Measurements from ENCODE around the gene CDHR3. TPM values are rescaled to one million over a fixed set of nuclear protein-coding genes. Genes with fewer than 3 reads are reported as not detected.

The CDHR3 gene
- total RNA-seq, 2 experiments from 2014 or later = 0.42 to 2.8 TPM

DNA sequence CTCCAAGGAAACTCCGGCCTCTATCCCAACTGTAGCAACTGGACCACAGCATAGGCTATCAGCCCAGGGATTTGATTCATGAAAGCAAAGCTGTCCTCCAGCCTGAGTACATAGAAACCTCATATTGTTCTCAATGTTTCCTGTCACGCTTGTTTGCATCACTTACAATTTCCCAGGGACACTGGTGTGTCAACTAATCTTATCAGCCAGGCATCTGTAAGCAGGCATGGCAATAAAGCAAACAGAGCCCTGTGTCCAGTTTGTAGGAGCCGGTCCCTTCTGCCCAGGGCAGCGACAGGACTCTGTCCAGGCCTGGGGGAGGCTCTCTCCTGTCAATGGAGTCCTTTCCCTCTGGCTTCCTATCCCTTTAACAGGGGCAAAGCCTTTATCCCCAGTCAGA, 23.0 kb upstream of the CDHR3 start:
- no peak overlapping the region for H3K27ac ChIP-seq (ENCODE audit: low read depth, low read length, poor library complexity, severe bottlenecking)
- H3K9me3 ChIP-seq (ENCODE audit: low read length) = no peaks in the 10 kb centered on the region
- no peak overlapping the region for H3K4me2 ChIP-seq (ENCODE audit: low read length)
- POLR2A ChIA-PET = no interaction called here
- H3K4me3 ChIP-seq (ENCODE audit: low read depth, low read length, poor library complexity, severe bottlenecking) = no peak overlapping the region
- no peaks in the 10 kb centered on the region for H3K79me2 ChIP-seq (ENCODE audit: insufficient read depth, low read depth, low read length)
- no TSS peak for BruUV-seq (replicated peaks)
- H4K20me1 ChIP-seq (ENCODE audit: insufficient read depth, low read length) = no peaks in the 10 kb centered on the region
- TF ChIP-seq EZH2phosphoT487 (IDR thresholded peaks at IDR 0.05; ENCODE audit: borderline replicate concordance, low read depth, low read length) = no peak
- TF ChIP-seq CTCF (conservative IDR thresholded peaks at IDR 0.05; ENCODE audit: low read length) = no peak
- CTCF ChIA-PET (ENCODE audit: unreplicated experiment) = no interaction called here
- no peaks in the 10 kb centered on the region for H3K36me3 ChIP-seq (ENCODE audit: insufficient read depth, low read length)
- no peak for DNase-seq (ENCODE audit: low spot score)
- H3K4me1 ChIP-seq (ENCODE audit: insufficient read depth, low read length, poor library complexity, severe bottlenecking) = no peaks in the 10 kb centered on the region
- intact Hi-C loops (cut with micrococcal nuclease; ENCODE audit: unreplicated experiment) = no loop called here
- no peak overlapping the region for H2AFZ ChIP-seq (ENCODE audit: low read length)
- H3K9me2 ChIP-seq (ENCODE audit: insufficient read depth, low read length) = no peaks in the 10 kb centered on the region

GRCh38 chr7:105941596-105941995, 21.5 kb upstream of the CDHR3 start:
- Histone ChIP-seq H4K20me1 (ENCODE audit: insufficient read depth, low read length) (no peaks in the 10 kb centered on the region), H3K36me3 (ENCODE audit: insufficient read depth, low read length) (no peaks in the 10 kb centered on the region), H3K4me2 (ENCODE audit: low read length) (no peak overlapping the region), H3K79me2 (ENCODE audit: insufficient read depth, low read depth, low read length) (no peaks in the 10 kb centered on the region), H3K27ac (ENCODE audit: low read depth, low read length, poor library complexity, severe bottlenecking) (no peak overlapping the region), H3K9me2 (ENCODE audit: insufficient read depth, low read length) (no peaks in the 10 kb centered on the region), H3K4me1 (ENCODE audit: insufficient read depth, low read length, poor library complexity, severe bottlenecking) (no peaks in the 10 kb centered on the region), H3K4me3 (ENCODE audit: low read depth, low read length, poor library complexity, severe bottlenecking) (no peak overlapping the region), H3K9me3 (ENCODE audit: low read length) (no peaks in the 10 kb centered on the region), H2AFZ (ENCODE audit: low read length) (no peak overlapping the region)
- ChIA-PET CTCF (ENCODE audit: unreplicated experiment) (no interaction called here), POLR2A (no interaction called here)
- intact Hi-C loops (cut with micrococcal nuclease; ENCODE audit: unreplicated experiment) = no loop called here
- no TSS peak for BruUV-seq (replicated peaks)
- no peak for DNase-seq (ENCODE audit: low spot score)
- TF ChIP-seq EZH2phosphoT487 (IDR thresholded peaks at IDR 0.05; ENCODE audit: borderline replicate concordance, low read depth, low read length) (no peak), CTCF (conservative IDR thresholded peaks at IDR 0.05; ENCODE audit: low read length) (no peak)

GRCh38 chr7:105943486-105943885, 19.6 kb upstream of the CDHR3 start:
- Histone ChIP-seq H3K4me1 (ENCODE audit: insufficient read depth, low read length, poor library complexity, severe bottlenecking) (no peaks in the 10 kb centered on the region), H2AFZ (ENCODE audit: low read length) (no peak overlapping the region), H3K9me3 (ENCODE audit: low read length) (no peaks in the 10 kb centered on the region), H3K9me2 (ENCODE audit: insufficient read depth, low read length) (no peaks in the 10 kb centered on the region), H3K4me3 (ENCODE audit: low read depth, low read length, poor library complexity, severe bottlenecking) (no peak overlapping the region), H3K79me2 (ENCODE audit: insufficient read depth, low read depth, low read length) (no peaks in the 10 kb centered on the region), H3K27ac (ENCODE audit: low read depth, low read length, poor library complexity, severe bottlenecking) (no peak overlapping the region), H4K20me1 (ENCODE audit: insufficient read depth, low read length) (no peaks in the 10 kb centered on the region), H3K4me2 (ENCODE audit: low read length) (no peak overlapping the region), H3K36me3 (ENCODE audit: insufficient read depth, low read length) (no peaks in the 10 kb centered on the region)
- DNase-seq (ENCODE audit: low spot score) = no peak
- POLR2A ChIA-PET = no interaction called here
- TF ChIP-seq CTCF (conservative IDR thresholded peaks at IDR 0.05; ENCODE audit: low read length) (no peak), EZH2phosphoT487 (IDR thresholded peaks at IDR 0.05; ENCODE audit: borderline replicate concordance, low read depth, low read length) (no peak)
- CTCF ChIA-PET (ENCODE audit: unreplicated experiment) = no interaction called here
- intact Hi-C loops (cut with micrococcal nuclease; ENCODE audit: unreplicated experiment) = no loop called here
- no TSS peak for BruUV-seq (replicated peaks)

All from OCI-LY7 (cell line).